ENCODE measurements around the gene FOXA2.

FOXA2 gene

GRCh38 chr20:22584922-22585785 is 782 bp upstream of the FOXA2 start:
- no peak overlapping the region for H3K27ac ChIP-seq
- TF ChIP-seq CTCF (IDR thresholded peaks at IDR 0.05) = no peak
- DNase-seq (ENCODE audit: low spot score) = no peak

GRCh38 chr20:22583773-22584521 is 425 bp downstream of the FOXA2 start:
- DNase-seq (ENCODE audit: low spot score) = no peak
- Histone ChIP-seq H3K4me3 (peak overlapping the region; percentile 54), H3K27ac (no peak overlapping the region)
- no peak for TF ChIP-seq CTCF (IDR thresholded peaks at IDR 0.05)

More at GRCh38 chr20:22584922-22585785, 782 bp upstream of the FOXA2 start:
- H3K4me3 ChIP-seq = peak overlapping the region; percentile 34

- Histone ChIP-seq H3K4me3 (peak overlapping the region; percentile 54), H3K27ac (no peak overlapping the region)
- TF ChIP-seq CTCF (IDR thresholded peaks at IDR 0.05) = no peak
- DNase-seq (ENCODE audit: low spot score) = no peak
Observed at GRCh38 chr20:22582964-22583772, 1.2 kb downstream of the FOXA2 start.

- Histone ChIP-seq H3K27ac (no peak overlapping the region), H3K4me3 (peak overlapping the region; percentile 54)
- no peak for DNase-seq (ENCODE audit: low spot score)
- no peak for TF ChIP-seq CTCF (IDR thresholded peaks at IDR 0.05)
Observed at GRCh38 chr20:22582386-22582963, 1.9 kb downstream of the FOXA2 start.

GRCh38 chr20:22581437-22582385 is 2.7 kb downstream of the FOXA2 start:
- H3K4me3 ChIP-seq = peak overlapping the region; percentile 54
- H3K27ac ChIP-seq = no peak overlapping the region
- no peak for DNase-seq (ENCODE audit: low spot score)
- TF ChIP-seq CTCF (IDR thresholded peaks at IDR 0.05) = no peak
